Uterus (tissue), 2 donors: ENCODE data around the gene ZNF19.

Experiments used
- POLR2A ChIP-seq, 2 donors: fragments of 450-650 bp; IDR thresholded peaks; one replicate each; pipeline ENCODE4 v1.6.1; 2016; ENCODE audit warnings: antibody characterized with exemption in 2 of 2, mild to moderate bottlenecking in 1 of 2, moderate library complexity in 1 of 2
- TF ChIP-seq, protein P1 (sequence below), 4 experiments: fragments of 200-600 bp in 2 of 4; fragments of 450-650 bp in 2 of 4; sonication (generic) in 2 of 4; IDR thresholded peaks; one replicate each; pipeline ENCODE4 v1.5.1; 2016 to 2019; ENCODE audit warnings: antibody characterized with exemption in 4 of 4, mild to moderate bottlenecking in 2 of 4, moderate library complexity in 1 of 4

- TF ChIP-seq, protein P1, sequence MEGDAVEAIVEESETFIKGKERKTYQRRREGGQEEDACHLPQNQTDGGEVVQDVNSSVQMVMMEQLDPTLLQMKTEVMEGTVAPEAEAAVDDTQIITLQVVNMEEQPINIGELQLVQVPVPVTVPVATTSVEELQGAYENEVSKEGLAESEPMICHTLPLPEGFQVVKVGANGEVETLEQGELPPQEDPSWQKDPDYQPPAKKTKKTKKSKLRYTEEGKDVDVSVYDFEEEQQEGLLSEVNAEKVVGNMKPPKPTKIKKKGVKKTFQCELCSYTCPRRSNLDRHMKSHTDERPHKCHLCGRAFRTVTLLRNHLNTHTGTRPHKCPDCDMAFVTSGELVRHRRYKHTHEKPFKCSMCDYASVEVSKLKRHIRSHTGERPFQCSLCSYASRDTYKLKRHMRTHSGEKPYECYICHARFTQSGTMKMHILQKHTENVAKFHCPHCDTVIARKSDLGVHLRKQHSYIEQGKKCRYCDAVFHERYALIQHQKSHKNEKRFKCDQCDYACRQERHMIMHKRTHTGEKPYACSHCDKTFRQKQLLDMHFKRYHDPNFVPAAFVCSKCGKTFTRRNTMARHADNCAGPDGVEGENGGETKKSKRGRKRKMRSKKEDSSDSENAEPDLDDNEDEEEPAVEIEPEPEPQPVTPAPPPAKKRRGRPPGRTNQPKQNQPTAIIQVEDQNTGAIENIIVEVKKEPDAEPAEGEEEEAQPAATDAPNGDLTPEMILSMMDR (IDR thresholded peaks at IDR 0.05) = no peak
- TF ChIP-seq POLR2A (IDR thresholded peaks at IDR 0.05) = no peak
Observed at GRCh38 chr16:71430744-71431143, 58.4 kb downstream of the ZNF19 start.
